ENCODE data around the gene PFKL.

Gene PFKL

DNA sequence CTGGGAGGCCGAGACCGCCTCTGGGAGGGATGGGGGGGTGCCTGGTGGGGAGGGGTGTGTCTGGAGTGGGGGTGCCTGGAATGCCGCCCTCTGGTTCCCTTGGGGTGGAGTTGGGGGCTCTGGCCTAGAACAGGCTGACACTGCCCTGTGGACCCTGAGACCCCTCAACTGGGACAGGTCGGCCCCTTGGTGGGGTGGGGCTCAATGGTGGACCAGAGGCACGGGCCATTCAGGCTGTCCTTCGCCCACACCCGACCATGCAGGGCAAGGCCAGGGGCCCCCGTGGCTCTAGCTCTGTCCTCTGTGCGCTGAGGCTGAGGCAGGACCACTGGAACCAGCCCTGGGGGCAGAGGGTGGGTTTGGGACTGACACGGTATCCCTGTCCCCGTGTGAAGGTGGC, 14.7 kb downstream of the PFKL start:
- no peak for DNase-seq

DNA sequence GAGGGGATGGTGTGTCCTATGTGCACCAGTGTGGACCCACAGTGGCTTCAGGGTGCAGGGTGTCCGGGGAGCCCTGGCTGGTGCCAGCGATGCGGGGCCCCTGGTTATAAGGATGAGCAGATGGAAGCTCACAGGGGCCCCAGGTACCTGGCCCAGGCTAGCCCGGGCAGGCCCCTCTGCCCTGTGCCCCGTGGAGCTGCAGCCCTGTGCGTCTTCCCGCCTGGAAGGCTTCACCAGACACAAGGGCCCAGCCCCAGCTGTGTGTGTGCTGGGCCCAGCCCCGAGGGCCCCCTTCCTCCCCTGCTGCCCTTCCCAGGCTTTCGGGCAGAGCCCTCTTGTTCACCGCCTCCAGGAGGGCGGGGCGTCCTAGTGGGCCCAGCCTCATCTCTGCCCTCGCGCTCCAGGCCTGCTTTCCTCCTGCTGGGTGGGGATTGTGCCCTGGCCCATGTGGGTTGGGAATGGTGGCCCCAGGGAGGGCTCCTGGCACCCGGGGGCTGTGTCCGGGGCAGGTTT, 15.9 kb downstream of the PFKL start:
- no peak for DNase-seq

DNA sequence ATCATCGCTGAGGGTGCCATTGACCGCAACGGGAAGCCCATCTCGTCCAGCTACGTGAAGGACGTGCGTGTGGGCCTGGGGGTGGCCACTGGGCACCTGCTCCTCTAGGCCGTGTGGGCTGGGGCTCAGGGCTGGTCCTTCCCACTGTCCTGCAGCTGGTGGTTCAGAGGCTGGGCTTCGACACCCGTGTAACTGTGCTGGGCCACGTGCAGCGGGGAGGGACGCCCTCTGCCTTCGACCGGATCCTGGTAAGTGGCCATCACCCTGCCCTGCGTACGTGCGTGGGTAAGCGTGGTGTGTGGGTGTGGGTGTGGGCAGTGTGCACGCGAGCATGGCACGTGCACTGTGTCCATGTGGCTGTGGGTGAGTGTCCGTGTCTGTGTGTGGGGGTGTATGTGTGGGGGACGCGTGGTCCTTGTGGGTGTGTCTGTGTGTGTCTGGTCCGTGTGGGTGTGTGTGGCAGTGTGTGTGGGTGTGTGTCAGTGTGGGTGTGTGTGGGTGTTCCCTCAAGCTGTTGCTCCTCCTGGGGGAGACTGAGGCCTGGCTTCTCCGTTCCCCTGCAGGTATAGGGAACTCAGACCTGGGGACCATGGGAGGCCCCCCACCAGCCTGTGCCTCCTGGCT, 16.5 kb downstream of the PFKL start:
- no peak for DNase-seq

DNA sequence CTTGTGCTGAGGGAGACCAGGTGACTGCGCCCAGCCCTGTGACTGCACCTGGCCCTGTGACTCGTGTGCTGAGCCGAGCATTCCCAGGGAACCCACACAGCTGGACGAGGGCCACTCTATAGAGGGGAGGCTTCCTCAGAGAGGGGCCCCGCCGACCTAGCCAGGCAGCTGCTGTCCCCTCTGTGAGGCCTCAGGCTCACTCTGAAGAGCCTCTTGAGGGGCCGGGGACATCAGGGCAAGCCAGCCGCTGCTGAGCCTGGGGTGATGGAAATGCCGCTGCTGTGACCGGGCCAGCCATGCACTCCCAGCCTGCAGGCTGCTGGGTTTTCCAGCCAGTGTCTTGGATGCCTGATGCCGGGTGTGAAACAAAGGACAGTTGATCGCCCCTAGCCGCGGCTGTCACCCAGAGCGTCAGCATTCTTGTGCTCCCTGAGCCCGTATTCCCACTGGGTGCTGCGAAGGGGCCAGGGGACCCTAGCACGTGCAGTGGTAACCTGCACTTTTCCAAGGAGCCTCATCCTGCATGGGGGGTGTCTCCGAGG, 17.5 kb downstream of the PFKL start:
- DNase-seq, result no peak

DNA sequence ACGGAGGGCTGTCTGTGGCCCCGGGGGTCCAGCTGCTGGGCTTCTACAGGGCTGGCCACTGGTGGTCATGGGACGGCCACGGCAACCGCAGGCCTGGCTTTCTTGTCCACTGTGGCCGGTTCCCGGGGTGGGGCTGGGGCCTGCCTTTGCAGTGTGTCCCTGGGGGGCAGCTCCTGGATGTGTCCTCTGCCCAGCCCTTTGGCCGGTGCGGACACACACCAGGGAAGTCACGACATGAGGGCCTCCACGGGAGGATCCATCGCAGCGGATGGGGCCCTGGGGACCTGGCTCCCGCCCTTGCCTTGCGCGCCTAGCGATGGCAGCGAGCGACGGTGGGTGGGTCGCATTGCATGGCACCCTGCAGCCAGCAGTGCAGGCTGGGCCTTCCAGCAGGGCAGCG, 18.0 kb downstream of the PFKL start:
- DNase-seq, result no peak

DNA sequence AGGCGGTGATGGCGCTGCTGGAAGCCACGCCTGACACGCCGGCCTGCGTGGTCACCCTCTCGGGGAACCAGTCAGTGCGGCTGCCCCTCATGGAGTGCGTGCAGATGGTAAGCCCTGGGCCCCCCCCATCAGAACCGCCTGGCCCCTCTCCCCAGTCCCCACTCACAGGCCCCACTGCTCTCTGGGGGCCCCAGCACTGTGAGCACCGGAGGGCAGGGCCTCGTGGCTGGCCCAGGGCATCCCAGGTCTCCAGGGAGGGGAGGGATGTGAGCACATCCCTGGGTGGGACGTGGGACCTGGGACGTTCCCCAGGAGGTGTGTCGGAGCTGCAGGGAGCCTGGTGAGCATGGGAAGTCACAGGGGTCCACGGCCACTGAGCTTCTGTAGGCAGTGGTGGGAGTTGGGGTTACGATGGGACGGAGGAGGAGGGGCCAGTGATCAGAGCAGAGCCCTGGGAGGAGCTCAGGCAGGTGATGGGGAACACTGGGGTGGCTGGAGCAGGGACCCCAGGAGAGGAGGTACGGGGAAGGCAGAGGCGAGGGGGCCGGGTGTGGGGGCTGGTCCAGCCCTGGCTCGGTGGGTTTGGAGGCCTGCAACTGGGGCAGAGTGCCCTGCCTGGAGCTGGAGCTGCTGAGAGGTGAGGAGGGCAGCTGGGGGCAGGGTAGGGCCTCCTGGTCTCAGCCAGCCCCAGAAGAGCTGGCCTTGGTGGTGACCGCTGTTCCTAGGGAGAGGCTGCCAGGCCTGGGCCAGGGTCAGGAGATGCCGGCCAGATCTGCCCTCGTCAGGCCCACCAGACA, 18.8 kb downstream of the PFKL start:
- no peak for DNase-seq

DNA sequence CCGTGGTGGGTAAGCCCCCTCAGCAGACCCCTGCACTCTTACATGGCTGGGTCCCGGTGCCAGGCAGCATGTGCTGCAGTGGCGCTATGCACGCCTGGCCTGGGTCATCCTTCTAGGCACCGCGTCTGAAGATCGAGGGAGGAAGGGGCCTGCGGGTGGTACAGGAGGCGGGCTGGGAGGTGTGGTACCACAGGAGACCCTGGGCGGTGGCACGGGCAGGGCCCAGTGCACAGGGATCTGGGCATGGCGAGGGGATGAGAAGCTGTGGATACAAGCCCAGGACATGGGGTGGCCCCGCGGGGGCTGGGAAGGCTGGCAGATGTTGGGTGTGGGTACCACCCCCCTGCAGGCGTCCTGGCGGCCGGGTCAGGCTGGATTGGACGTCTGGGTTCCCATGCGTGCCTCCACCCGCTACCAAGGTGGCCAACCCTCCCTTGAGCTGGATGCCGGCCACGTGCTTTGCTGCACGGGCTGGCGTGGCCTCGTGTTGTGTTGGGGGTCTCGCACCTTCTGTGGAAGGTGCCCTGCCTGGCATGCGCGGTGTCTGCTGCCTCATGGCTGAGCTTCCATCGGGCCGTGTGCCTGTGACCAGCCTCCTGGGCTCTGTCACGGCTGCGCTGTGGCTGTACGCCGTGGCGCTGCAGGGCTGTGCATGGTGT, 19.7 kb downstream of the PFKL start:
- DNase-seq, result no peak

DNA sequence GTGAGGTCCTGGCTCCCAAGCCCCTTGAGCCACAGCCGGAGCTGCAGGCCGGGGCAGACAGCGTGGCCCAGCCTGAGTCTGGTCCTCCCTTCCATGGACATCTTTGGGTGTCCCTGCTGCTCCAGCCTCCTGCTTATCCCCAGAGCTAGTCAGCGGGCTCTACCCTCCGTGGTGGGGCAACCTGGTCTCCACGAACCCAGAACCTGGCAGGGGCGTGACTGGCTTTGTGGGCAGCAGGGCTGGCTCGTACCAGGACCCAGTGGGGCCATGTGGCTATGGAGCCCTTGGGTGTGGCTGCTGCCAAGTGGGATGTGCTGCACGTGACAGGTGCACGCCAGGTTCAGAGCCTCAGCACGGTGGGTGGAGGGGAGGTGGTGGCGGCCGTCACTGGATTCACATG, 21.0 kb downstream of the PFKL start:
- DNase-seq, result no peak

DNA sequence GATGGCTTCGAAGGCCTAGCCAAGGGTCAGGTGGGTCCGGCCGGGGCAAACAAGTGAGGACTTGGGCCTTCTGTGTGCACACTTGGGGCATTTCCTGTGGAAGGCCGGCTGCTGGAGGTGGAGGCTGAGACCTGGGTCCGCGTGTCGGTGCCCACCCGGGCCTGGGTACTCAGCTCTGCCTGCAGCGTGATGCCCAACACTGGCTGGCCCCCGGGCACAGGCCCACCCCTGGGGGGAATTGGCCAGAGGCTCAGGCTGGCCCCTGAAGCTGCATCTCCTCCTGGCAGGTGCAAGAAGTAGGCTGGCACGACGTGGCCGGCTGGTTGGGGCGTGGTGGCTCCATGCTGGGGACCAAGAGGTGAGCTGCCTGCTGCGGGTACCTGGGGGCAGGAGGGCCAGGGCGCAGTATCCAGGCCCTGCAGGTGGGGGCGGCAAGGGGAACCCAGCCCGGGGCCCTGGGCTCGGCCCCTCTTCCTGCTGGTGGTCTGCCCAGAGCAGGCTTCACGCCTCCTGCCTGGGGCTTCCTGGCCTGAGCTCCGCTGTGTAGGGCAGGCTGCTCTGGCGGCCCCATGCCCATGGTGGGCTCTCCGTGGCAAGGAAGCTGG, 22.1 kb downstream of the PFKL start:
- no peak for DNase-seq

DNA sequence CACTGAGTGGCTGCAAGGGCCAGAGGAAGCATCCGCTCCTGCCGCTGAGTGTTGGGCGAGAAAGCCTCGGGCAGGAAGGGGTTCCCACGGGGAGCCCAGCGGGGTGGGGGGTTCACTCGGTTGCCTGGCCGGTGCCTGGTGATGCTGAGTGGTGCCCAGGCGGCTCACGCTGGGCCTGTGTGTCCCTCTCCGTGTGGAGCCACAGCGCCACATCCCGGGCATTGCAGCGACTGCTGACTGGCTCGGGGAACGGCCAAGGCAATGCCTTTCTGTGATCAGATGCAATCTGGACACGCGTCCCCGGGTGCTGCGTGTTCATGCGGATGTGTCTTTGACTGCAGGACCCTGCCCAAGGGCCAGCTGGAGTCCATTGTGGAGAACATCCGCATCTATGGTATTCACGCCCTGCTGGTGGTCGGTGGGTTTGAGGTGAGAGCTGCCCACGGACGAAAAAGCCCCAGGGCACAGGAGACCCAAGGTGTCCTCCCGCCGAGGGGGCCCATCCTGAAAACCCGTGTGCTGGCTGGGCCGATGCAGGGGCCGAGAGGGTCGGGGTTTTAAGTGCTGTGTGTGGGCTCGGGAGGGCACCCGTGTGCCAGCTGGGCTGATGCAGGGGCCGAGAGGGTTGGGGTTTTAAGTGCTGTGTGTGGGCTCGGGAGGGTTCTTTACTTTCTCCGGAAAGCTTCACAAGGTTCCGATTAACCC, 22.9 kb downstream of the PFKL start:
- no peak for DNase-seq

DNA sequence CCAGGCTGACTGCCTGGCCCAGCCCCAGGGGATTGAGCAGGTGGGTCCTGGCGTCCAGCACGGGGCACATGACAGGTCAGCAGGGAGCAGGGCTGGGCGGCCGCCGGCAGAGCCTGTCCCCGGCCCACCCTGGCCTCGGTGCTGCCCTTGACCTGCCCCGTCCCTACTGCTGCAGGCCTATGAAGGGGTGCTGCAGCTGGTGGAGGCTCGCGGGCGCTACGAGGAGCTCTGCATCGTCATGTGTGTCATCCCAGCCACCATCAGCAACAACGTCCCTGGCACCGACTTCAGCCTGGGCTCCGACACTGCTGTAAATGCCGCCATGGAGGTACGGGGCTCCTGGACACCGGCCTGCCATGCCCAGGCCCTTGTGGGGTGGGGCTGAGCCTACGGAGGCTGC, 23.7 kb downstream of the PFKL start:
- no peak for DNase-seq

DNA sequence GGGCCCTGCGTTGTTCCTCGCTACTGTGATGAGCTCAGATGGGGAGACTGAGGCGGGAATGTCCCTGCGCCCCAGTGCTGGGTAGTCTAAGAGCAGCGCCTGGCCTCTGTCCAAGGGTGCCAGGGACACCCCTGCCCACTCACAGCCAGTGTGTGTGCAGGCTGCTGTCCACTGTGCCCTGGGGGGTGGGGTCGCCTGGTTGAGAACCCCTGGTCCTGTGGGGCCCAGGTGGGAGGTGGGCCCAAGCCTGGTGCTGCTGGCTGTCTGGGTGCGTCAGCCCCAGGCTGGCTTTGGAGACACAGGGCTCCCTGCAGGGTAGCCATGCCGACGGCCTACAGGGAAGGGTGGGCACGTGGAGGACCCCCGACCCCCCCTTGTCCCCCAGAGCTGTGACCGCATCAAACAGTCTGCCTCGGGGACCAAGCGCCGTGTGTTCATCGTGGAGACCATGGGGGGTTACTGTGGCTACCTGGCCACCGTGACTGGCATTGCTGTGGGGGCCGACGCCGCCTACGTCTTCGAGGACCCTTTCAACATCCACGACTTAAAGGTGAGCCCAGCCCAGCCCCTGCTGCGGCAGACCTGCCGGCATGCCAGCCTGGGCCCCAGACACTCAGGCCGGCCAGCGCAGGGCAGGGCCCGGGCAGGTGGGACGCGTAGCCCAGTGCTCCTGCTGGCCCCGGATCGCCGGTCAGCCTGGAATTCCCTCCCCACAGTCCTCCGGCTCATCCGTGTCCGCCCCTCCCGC, 24.4 kb downstream of the PFKL start:
- no peak for DNase-seq

DNA sequence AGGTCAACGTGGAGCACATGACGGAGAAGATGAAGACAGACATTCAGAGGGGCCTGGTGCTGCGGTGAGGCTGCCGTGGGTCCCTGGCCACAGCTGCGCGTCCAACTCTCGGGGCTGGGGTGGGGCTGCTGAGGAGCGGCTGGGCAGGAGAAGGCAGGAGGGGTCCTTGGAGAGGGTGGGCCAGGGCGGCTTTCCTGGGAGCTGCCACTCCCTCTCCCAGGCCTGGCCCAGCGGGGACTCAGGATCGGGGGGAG, 24.9 kb downstream of the PFKL start:
- DNase-seq, result no peak

DNA sequence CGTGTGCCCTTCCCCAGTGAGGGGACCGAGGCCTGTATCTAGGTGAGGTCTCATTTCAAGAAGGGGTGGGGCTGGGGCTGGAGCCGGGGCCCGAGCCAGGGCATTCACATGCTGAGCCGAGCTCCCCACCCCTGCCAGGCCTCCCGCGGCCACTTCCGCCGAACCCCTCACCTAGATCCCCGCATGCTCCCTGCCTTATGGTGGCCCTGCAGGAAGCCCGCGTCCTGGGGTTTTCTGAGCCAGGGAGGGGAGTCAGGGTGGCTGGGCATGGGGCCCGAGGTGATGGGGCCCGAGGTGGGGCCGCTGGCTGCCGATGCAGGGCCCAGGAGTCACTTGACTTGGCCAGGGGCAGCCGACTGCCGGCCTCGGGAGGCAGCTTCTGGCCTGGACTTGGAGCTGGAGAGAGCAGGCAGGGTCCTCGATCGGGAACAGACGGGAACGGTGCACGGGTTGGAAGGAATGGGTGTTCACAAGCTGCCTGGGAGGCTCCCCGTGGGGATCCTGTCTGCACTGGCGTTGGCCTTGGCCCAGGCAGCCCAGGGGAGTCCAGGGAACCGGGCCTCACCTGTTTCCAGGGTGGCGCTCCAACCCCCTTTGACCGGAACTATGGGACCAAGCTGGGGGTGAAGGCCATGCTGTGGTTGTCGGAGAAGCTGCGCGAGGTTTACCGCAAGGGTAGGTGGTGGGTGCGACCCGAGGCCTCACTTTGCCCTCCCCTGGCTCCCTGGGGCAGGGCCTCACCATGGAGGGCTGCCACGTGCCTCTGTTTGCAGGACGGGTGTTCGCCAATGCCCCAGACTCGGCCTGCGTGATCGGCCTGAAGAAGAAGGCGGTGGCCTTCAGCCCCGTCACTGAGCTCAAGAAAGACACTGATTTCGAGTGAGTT, 25.8 kb downstream of the PFKL start:
- DNase-seq, result no peak

DNA sequence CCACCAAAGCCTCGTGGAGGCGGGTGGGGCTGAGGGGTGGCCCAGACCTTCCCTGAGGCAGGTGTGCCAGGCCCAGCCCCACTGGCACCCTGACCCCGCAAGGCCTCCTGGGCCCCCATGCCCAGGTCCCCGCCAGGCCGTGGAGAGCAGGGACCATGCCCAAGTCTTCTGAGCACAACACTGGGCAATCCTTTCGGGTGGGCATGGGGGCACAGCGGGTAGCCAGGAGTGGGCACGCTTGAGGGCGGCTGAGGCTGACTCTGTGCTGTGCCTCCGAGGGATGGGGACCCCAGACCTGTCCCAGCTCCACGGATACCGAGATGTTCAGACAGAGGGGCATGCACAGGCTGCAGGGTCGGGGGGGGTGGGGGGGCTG, 26.4 kb downstream of the PFKL start:
- DNase-seq, result no peak

DNA sequence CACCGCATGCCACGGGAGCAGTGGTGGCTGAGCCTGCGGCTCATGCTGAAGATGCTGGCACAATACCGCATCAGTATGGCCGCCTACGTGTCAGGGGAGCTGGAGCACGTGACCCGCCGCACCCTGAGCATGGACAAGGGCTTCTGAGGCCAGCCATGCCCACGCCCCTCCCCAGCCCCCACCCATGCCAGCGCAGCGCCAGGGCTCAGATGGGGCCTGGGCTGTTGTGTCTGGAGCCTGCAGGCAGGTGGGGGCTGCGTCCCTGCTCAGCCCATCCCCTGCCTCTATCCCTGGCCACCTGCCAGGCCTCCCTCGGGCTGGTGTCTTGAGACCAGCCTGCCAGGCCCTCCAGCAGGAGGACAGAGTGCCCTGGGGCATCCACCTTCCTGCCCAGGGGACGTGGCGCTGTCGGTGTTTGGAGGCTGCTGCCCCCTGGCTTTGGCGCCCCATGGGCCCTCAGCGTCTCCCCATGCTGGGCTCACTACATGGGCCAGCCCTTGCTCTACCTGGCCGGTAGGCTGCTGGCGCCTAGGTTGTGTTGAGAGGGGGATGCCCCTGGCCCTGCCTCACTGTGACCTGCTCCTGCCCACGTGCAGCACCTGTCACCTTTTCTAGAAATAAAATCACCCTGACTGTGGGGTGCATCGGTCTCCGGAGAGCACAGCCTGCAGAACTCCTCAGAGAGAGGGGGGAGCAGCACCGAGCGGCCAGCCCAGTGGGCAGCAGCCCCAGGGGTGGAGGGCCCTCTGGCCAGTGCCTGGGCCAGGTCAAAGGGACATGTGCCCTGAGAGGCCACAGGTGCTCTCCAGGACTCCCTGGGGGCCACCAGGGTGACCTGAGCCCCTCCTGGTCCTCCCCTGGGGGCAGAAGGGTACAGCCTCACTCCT, 27.1 kb downstream of the PFKL start:
- no peak for DNase-seq

DNA sequence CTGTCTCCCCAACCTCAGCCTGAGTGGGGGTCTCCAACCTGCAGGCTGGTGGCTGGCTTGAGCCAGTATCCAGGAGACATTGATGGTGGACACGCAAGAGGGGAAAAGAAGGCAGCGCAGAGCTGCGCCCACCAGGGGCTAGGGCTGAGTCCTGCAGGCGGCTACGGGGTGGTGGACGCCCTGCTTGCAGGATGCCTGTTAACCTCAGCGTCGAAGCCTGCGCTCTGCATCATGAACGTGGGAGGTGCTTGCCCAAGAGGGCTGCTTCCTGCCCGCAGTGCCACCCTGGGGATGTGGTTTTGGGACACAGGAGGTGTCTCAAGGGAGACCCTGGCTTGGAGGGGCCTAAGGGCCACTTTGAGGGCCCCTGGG, 27.7 kb downstream of the PFKL start:
- DNase-seq, result no peak

DNA sequence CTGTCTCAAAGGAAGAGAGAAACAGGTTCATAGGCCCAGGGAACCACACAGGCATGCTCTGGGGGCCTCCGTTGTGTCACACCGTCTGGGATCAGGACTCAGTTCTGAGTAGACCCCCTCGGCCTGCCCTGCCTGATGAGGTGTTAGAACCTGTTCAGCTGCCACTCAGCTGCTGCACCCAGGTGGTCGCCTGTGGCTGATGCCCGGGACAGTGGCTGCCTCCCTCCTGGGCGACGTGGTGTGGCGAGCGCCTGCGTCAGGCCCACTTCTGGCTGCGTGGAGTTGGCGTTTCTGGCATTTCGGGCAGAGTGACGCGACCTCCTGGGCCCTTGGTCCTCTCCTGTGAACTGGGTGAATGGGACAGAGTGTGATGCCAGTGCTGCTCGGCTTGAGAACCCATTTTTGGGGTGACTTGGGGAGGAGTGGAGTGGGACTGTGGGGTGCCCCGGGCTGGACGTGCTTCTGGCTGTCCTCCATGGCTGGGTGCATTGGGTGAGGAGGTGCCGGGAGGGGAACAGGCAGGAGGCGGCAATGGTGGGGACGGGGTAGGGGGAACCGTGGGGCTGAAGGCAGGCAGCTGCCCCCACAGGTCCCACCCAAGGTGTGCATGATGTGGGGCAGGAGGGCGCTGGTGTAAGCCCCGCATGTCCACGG, 28.5 kb downstream of the PFKL start:
- no peak for DNase-seq

DNA sequence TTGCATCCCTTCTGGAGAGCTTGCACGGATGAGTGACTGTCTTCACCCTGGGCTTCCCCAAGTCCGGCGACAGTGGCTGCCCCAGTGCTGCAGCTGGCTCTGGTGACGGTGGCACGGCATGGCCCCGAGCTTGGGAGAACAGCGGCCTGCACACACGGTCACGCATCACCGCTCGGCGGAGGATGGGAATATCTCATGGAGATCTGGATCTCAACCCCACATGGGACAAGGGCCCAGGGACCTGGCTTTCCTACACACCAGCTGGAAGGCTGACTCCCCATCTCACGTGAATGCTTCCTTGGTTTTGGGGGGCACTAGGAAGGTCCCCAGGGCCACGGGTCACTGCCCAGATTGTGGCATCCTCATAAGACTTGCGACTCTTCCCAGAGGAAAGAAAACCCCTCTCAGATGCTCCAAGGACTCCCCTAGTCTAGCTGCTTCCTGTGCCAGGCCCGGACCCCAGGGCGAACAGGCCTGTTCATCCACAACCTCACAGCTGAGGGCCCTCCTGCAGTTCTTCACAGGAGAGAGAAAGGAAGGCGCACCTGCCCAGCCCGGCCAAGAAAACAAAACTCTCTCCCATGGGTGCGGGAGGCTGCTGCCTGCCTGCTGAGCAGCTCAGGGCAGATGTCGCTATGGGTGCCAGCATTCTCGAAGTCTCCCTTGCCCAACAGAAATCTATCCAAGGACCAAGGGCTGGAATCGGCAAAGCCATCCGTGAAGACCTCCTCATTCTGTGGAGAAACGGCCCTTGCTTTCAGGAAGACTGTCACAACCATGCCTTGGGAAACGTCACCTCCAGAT, 29.4 kb downstream of the PFKL start:
- DNase-seq, result no peak
